Ovary (tissue), 3 donors: ENCODE results near the gene ABHD4.

Experiments used
- CTCF ChIP-seq, 3 donors: fragments of 450-650 bp in 2 of 3; fragments of 200-600 bp in 1 of 3; IDR thresholded peaks; one replicate each; pipeline versions ENCODE4 v1.5.1 to v1.8.0; 2016 to 2022; ENCODE audit warnings: antibody characterized with exemption in 3 of 3, mild to moderate bottlenecking in 1 of 3
- EP300 ChIP-seq: sonication (generic); formaldehyde crosslinking; IDR thresholded peaks from one replicate; pipeline ENCODE4 v1.6.1; 2017; ENCODE audit warnings: antibody characterized with exemption
- donor health status: DM: no; HTN: no; CAD: no.

GRCh38 chr14:22656945-22657731 is 59.0 kb downstream of the ABHD4 start:
- TF ChIP-seq CTCF (IDR thresholded peaks at IDR 0.05), result no peak
- TF ChIP-seq EP300, result no peak
